ENCODE measurements around the gene BUB1B. TPM values are rescaled to one million over a fixed set of nuclear protein-coding genes. Genes with fewer than 3 reads are reported as not detected.

The BUB1B gene
- total RNA-seq, 3 donors from 2014 or later (not counting 1 experiment from before 2014, with no cell fraction given): 0.75 to 2.4 (median 1.9) TPM

DNA sequence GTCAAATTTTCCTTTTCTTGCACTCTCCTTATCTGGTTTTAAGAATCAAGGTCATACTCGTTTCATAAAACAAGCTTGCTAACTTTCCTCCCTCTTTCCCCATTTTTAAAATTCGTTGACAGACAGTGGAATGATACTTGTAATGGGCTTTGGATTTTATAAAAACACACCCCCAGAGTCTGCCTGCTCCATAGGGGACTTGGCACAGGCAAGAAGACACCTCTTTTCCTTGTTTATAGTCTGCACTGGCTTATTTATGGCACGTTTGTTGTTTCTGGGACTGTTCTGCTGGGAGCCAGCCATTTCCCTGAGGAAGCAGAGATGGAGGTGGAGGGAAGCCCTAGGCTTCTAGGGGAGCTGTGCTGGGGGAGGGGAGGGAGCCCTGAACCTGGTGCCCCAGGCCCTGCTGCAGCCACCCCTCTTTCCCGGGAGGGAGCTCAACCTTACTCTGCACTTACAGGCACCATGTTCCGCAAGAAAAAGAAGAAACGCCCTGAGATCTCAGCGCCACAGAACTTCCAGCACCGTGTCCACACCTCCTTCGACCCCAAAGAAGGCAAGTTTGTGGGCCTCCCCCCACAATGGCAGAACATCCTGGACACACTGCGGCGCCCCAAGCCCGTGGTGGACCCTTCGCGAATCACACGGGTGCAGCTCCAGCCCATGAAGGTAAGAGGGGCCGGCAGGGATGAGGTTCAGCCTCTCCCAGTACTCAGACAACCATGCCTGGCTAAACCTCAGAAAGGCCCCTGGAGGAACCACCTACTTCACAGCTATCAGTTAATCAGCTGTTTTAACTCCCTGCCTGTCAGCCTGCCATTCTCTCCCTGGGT lies 103.7 kb downstream of the BUB1B start:
- TF ChIP-seq, protein P1, sequence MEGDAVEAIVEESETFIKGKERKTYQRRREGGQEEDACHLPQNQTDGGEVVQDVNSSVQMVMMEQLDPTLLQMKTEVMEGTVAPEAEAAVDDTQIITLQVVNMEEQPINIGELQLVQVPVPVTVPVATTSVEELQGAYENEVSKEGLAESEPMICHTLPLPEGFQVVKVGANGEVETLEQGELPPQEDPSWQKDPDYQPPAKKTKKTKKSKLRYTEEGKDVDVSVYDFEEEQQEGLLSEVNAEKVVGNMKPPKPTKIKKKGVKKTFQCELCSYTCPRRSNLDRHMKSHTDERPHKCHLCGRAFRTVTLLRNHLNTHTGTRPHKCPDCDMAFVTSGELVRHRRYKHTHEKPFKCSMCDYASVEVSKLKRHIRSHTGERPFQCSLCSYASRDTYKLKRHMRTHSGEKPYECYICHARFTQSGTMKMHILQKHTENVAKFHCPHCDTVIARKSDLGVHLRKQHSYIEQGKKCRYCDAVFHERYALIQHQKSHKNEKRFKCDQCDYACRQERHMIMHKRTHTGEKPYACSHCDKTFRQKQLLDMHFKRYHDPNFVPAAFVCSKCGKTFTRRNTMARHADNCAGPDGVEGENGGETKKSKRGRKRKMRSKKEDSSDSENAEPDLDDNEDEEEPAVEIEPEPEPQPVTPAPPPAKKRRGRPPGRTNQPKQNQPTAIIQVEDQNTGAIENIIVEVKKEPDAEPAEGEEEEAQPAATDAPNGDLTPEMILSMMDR (IDR thresholded peaks at IDR 0.05): no peak
- Histone ChIP-seq H3K36me3 (ENCODE audit: control insufficient read depth, insufficient read depth, low read length) (no peaks in the 10 kb centered on the region), H3K4me3 (ENCODE audit: low read length) (no peak overlapping the region), H3K27me3 (ENCODE audit: control insufficient read depth, insufficient read depth, low read length) (no peaks in the 10 kb centered on the region), H3K4me1 (ENCODE audit: control insufficient read depth, insufficient read depth, low read length) (no peaks in the 10 kb centered on the region), H3K9me3 (ENCODE audit: control insufficient read depth, insufficient read depth, low read length) (no peaks in the 10 kb centered on the region), H3K27ac (ENCODE audit: low read length) (no peak overlapping the region)
- H3K27me3 Mint-ChIP-seq (ENCODE audit: low read depth in 2 of 2): no peaks in the 10 kb centered on the region
- H3K9me3 Mint-ChIP-seq: no peaks in the 10 kb centered on the region
- no peaks in the 10 kb centered on the region for H3K4me1 Mint-ChIP-seq
- ATAC-seq (no peak), DNase-seq (no peak)
- intact Hi-C loops (cut with micrococcal nuclease): no loop called here
- 90% methylated on average over 14 of the region's 16 CpGs for WGBS (ENCODE audit: insufficient coverage)
- H3K36me3 Mint-ChIP-seq: no peaks in the 10 kb centered on the region
- no peak overlapping the region for H3K27ac Mint-ChIP-seq
- no peak overlapping the region for H3K4me3 Mint-ChIP-seq

DNA sequence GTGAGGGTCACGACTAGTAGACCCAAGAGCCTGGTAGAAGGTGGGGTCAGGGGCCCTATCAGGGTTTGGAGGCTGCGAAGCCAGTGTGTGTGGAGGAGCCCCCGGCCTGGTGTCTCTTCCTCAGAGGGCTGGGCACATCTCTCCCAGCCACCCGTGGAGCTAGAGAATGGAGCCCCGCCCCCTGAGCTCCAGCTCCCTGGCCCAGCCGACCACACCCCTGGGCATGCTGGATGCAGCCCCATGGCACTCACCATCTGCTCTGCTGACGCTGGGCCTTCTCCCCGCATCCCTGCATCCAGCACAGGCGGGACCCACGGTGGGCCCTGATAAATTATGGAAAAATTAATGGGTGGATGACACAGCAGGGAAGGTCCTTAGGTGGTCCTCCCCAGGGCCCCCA lies 104.5 kb downstream of the BUB1B start:
- H3K27ac Mint-ChIP-seq: no peak overlapping the region
- H3K4me3 Mint-ChIP-seq: no peak overlapping the region
- Histone ChIP-seq H3K4me1 (ENCODE audit: control insufficient read depth, insufficient read depth, low read length) (no peaks in the 10 kb centered on the region), H3K27ac (ENCODE audit: low read length) (no peak overlapping the region), H3K36me3 (ENCODE audit: control insufficient read depth, insufficient read depth, low read length) (no peaks in the 10 kb centered on the region), H3K4me3 (ENCODE audit: low read length) (no peak overlapping the region), H3K9me3 (ENCODE audit: control insufficient read depth, insufficient read depth, low read length) (no peaks in the 10 kb centered on the region), H3K27me3 (ENCODE audit: control insufficient read depth, insufficient read depth, low read length) (no peaks in the 10 kb centered on the region)
- intact Hi-C loops (cut with micrococcal nuclease): no loop called here
- no peaks in the 10 kb centered on the region for H3K36me3 Mint-ChIP-seq
- TF ChIP-seq, protein P1 (IDR thresholded peaks at IDR 0.05): no peak
- no peaks in the 10 kb centered on the region for H3K27me3 Mint-ChIP-seq (ENCODE audit: low read depth in 2 of 2)
- no peaks in the 10 kb centered on the region for H3K4me1 Mint-ChIP-seq
- H3K9me3 Mint-ChIP-seq: no peaks in the 10 kb centered on the region
- DNase-seq: no peak
- 92% methylated on average over 10 of the region's 10 CpGs for WGBS (ENCODE audit: insufficient coverage)
- no peak for ATAC-seq

DNA sequence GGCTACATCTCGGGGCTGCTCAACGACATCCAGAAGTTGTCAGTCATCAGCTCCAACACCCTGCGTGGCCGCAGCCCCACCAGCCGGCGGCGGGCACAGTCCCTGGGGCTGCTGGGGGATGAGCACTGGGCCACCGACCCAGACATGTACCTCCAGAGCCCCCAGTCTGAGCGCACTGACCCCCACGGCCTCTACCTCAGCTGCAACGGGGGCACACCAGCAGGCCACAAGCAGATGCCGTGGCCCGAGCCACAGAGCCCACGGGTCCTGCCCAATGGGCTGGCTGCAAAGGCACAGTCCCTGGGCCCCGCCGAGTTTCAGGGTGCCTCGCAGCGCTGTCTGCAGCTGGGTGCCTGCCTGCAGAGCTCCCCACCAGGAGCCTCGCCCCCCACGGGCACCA lies 105.0 kb downstream of the BUB1B start:
- no peaks in the 10 kb centered on the region for H3K27me3 ChIP-seq (ENCODE audit: control insufficient read depth, insufficient read depth, low read length)
- H3K9me3 ChIP-seq (ENCODE audit: control insufficient read depth, insufficient read depth, low read length): no peaks in the 10 kb centered on the region
- Mint-ChIP-seq H3K36me3 (no peaks in the 10 kb centered on the region), H3K4me1 (no peaks in the 10 kb centered on the region), H3K27ac (no peak overlapping the region), H3K27me3 (ENCODE audit: low read depth in 2 of 2) (no peaks in the 10 kb centered on the region), H3K4me3 (no peak overlapping the region), H3K9me3 (no peaks in the 10 kb centered on the region)
- TF ChIP-seq, protein P1 (IDR thresholded peaks at IDR 0.05): no peak
- no peak overlapping the region for H3K4me3 ChIP-seq (ENCODE audit: low read length)
- intact Hi-C loops (cut with micrococcal nuclease): no loop called here
- no peak overlapping the region for H3K27ac ChIP-seq (ENCODE audit: low read length)
- no peaks in the 10 kb centered on the region for H3K4me1 ChIP-seq (ENCODE audit: control insufficient read depth, insufficient read depth, low read length)
- ATAC-seq (no peak), DNase-seq (no peak)
- no peaks in the 10 kb centered on the region for H3K36me3 ChIP-seq (ENCODE audit: control insufficient read depth, insufficient read depth, low read length)
- WGBS (ENCODE audit: insufficient coverage): 92% methylated on average over 20 of the region's 20 CpGs

Measured in natural killer cell (primary cell).